HFF-Myc (cell line): ENCODE measurements around the gene PNPLA2.

Source experiments
- DNase-seq: peaks from one replicate; pipeline ENCODE4 v3.0.0-alpha.2; 2011; ENCODE audit warnings: low read depth; ENCODE audit errors: extremely low read depth
- H3K4me3 ChIP-seq: replicated peaks from 2 replicates; pipeline ENCODE4 v1.5.1; 2011; ENCODE audit warnings: low read depth, mild to moderate bottlenecking, control low read depth, low read length
- CTCF ChIP-seq: IDR thresholded peaks from 2 replicates; pipeline ENCODE4 v1.5.1; 2012; ENCODE audit warnings: mild to moderate bottlenecking, low read depth, low read length, control low read depth; ENCODE audit errors: missing control alignments

PNPLA2 gene

GRCh38 chr11:792873-793272 lies 25.8 kb upstream of the PNPLA2 start:
- no peak overlapping the region for H3K4me3 ChIP-seq
- DNase-seq, result no peak
- TF ChIP-seq CTCF, result no peak

- no peak for DNase-seq
- TF ChIP-seq CTCF, result no peak
- no peak overlapping the region for H3K4me3 ChIP-seq
These were observed 25.2 kb upstream of the PNPLA2 start for GRCh38 chr11:793556-793955.

GRCh38 chr11:794013-794765 lies 24.5 kb upstream of the PNPLA2 start:
- TF ChIP-seq CTCF, result no peak
- DNase-seq, result no peak
- no peak overlapping the region for H3K4me3 ChIP-seq

GRCh38 chr11:794766-795633 lies 23.7 kb upstream of the PNPLA2 start:
- no peak for DNase-seq
- no peak for TF ChIP-seq CTCF
- H3K4me3 ChIP-seq, result peak overlapping the region; percentile 79

GRCh38 chr11:795634-796564 lies 22.8 kb upstream of the PNPLA2 start:
- no peak for DNase-seq
- no peak for TF ChIP-seq CTCF
- H3K4me3 ChIP-seq, result peak overlapping the region; percentile 79

GRCh38 chr11:796565-797295 lies 22.0 kb upstream of the PNPLA2 start:
- no peak for DNase-seq
- TF ChIP-seq CTCF, result no peak
- peak overlapping the region; percentile 79 for H3K4me3 ChIP-seq
